Fibroblast of skin of right quadriceps (primary cell): ENCODE measurements around the gene VASP.
A peak's percentile ranks its signal among the peaks of the same experiment; 100 is the strongest.
"Not testable (repeated sequence)": the region's sequence is repeated elsewhere in the genome, so short reads cannot be mapped to it uniquely, and the experiment has no call there.

ENCODE experiments used
- DNase-seq: peaks from one replicate; pipeline ENCODE4 v3.0.0-alpha.2; 2013

The VASP gene

DNA sequence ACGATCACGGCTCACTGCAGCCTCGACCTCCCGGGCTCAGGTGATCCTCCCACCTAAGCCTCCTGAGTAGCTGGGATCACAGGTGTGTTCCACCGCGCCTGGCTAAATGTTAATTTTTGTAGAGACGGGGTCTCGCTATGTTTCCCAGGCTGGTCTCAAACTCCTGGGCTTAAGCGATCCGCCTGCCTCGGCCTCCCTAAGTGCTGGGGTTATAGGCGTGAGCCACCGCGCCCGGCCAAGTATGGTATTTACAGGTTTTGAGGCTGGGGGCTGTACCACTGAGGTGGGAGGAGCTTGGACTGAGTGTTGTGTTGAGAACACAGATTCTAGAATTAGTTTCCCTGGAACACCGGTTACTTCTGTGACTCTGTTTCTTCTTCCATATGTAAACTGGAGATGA is 9.5 kb upstream of the VASP start:
- DNase-seq, result no peak

GRCh38 chr19:45498411-45499195 is 8.7 kb upstream of the VASP start, which contains the start of gene PPM1N:
TSS of gene PPM1N (plus strand) at chr19:45498443. CDS start at chr19:45498473, 30 bp downstream.
- DNase-seq, result no peak

DNA sequence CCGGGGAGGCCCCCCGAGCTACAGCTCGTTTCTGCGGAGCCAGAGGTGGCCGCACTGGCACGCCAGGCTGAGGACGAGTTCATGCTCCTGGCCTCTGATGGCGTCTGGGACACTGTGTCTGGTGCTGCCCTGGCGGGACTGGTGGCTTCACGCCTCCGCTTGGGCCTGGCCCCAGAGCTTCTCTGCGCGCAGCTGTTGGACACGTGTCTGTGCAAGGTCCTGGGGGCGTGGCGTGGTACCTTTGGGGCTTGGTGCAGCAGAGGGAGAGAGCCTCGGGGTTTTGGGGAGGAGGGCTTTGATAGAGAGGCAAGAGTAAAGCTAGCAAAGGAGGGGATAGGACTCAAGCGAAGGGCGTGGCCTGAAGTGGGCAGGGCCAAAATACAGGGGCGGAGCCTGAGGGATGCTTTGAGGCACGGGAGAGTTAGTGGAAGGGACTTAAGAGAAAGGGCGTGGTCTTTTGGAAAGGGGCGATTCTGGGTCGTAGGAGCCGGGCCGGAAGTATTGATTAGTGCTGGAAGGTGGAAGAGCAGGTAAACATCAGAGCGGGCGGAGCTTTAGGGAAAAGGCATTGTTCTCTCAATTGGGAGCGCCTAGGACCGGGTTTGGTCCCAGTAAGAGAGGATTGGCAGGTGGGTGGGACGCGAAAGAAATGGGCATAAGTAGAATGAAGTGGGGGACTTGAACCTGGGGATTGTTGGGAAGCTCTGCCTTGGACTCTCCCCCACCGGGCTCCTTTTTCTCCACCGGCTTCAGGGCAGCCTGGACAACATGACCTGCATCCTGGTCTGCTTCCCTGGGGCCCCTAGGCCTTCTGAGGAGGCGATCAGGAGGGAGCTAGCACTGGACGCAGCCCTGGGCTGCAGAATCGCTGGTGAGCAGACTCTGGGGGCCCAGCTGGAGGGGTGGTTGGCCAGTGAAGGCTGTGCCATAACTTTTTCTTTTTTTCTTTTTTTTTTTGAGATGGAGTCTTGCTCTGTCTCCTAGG is 7.8 kb upstream of the VASP start:
- DNase-seq, result peak; percentile 42

DNA sequence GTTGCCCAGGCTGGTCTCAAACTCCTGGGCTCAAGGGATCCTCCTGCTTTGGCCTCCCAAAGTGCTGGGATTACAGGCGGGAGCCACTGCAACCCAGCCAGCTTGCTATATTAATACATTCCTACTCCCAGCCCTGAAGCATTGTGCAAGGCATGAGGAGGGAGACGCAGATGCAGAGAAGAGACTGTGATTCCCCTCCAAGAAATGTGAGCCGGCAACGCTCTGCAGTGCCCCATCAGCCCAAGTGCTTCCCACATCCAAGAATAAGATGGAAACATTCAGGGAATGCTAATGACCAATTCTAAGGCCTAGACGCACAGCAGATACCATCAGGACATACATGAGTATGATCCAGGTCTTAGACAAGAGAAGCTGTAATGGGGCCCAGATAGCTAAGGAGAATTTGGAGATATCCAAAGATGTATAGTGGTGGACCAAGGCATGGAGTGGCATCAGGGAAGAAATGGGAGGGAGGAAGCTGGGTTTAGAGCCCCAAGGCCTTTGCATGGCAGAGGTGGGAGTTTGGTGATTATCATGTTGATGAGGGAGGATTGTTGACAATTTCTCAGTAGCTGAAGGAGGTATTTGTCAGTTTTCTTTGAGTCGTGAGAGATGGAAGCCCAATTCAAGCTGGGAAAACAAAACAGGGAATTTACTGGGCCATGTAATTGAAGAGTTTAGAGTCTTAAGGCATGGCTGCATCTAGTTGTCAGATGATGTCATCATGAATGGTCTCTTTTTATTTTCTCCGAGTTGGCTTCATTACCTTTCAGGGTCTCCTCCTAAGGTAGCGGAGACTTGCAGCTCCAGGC is 6.2 kb upstream of the VASP start:
- no peak for DNase-seq

DNA sequence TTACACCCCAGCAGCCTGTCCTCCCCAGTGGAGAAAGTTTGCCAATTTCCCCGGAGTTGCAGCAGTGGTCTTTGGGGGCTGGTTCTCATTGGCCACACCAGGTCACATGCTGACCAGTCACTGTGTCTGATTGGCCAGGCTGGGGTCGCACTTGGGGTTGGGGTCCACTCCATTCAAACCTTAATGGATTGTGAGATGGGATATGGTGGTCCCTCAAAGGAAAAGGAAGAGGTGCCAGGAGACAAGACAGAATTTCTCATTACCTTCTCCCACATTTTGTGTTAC is 5.6 kb upstream of the VASP start:
- DNase-seq, result no peak

DNA sequence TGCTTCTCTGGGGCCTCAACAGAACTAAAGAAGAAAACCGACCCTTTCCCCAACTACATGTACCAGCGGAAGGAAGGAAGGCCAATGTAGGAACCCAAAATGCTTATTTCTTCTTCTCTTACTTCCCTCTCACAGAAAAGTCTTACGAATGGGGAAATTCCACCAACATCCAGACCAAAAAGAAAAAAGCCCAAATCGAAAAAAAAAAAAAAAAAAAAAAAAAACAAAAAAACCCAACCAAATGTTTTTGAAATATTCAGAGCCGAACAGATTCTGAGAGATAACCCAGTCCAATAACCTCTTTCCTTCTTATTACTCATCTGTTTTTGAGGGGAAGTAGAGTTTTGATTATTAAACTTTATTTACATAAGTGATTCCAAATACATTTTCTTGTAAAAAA is 5.2 kb upstream of the VASP start:
- DNase-seq, result no peak

DNA sequence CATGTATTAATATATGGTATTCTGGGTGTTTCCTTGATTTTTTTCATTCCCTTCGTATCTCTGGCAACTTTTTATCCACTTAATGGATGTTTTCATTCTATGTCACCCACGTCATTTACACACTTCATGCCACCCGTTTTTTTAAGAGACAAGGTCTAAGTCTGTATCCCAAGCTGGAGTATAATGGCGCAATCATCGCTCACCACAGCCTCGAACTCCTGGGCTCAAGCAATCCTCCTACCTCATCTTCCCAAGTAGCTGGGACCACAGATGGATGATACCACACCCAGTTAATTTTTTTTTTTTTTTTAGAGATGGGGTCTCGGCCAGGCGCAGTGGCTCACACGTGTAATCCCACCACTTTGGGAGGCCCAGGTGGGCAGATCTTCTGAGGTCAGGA is 3.4 kb upstream of the VASP start:
- DNase-seq, result no peak

DNA sequence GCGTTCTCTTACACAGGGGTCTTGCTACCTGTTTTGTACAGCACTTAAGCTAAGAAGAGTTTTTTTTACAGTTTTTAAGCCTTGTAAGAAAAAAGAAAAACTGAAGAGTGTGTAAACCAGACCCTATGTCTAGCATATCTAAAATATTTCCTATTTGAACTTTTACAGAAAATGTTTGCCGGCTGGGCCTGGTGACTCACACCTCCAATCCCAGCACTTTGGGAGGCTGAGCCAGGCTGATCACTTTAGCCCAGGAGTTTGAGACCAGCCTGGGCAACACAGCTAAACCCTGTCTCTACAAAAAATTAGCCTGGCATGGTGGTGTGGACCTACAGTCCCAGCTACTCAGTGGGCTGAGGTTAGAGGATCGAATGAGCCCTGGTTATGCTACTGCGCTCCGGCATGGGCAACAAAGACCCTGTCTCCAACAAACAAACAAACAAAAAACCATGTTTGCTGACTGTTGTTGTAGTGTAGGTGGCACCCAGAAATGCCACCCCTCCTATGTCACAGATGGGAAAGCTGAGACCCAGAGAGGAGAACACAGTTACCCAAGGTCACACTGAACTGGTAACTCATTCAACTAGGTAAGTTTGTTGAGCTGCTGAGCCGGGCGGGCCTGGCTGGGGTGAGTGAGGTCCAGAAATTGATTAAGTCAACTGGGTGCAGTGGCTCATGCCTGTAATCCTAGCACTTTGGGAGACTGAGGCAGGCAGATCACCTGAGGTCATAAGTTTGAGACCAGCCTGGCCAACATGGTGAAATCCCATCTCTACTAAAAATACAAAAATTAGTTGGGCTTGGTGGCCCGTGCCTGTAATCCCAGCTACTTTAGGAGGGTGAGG is 1.9 kb upstream of the VASP start:
- peak; percentile 48 for DNase-seq

DNA sequence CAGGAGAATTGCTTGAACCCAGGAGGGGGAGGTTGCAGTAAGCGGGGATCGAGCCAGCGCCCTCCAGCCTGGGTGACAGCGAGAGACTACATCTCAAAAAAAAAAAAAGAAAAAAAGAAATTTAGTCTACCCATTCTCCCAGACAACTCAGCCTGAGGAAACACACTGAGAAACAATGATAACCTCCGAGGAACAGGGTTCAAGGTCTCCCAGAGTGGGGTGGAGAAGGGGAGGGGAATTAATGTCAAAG is 1.4 kb upstream of the VASP start:
- no peak for DNase-seq

GRCh38 chr19:45506246-45506988 is 862 bp upstream of the VASP start:
- DNase-seq, result peak; percentile 92

DNA sequence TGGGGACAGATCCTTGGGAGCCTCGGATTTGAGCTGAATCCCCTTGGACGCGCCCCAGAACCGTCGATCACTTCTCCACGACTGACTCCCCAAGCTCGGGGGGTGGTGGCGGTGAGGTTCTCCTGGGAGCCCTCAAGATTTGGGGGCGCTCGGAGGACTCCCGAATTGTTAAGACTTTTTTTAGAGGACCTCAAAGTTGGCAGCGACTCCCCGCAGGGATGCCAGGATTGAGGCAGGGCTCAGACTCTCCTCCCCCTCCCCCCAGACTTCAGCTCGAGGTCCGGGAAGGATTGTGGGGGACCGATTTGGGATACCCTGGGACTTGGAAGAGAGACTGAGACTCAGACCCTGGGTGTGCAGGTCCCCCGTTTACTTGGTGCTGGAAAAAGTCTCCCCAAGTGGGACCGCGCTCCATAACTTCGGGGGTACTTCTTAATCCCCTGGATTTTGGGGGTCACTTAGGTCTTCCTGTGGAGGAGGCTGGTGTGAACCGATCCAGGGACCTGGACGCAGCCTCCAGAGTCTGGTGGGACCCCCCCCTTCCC is 665 bp downstream of the VASP start:
- DNase-seq, result no peak

DNA sequence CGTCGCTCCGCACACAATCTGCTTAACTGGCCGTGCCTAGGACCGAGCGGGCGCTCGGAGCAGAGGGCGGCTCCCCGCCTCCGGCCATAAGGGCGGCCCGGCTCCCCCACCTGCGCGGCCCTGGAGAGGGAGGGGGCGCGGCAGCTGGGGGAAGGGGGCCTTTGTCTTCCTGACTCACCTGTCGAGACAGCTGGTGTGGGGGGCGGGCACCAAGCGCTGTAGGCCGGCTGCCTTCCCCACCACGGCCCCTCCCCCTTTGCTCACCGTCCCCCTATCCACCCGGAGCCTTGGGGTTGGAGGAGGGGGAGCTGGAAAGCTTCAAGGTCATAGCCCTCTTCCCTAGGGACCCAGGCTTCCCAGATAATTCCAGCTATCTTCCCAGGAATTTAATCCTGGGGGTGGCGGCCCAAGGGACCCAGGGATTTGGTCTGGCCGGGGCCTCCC is 1.2 kb downstream of the VASP start:
- no peak for DNase-seq

GRCh38 chr19:45508861-45509691 is 1.8 kb downstream of the VASP start:
- peak; percentile 72 for DNase-seq

- DNase-seq, result no peak
Observed at GRCh38 chr19:45509692-45510015, 2.4 kb downstream of the VASP start.

DNA sequence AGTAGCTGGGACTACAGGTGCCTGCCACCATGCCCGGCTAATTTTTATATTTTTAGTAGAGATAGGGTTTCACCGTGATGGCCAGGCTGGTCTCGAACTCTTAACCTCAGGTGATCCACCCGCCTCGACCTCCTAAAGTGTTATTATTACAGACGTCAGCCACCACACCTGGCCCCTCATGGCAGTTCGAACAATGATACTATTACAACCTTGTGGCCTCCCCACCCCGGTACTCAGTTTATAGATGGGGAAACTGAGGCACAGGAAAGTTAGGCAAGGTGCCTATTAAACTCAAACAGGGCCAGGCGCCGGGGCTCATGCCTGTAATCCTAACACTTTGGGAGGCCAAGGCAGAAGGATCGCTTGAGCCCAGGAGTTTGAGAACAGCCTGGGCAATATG is 3.1 kb downstream of the VASP start:
- DNase-seq, result not testable (repeated sequence)

GRCh38 chr19:45511074-45511473 is 3.8 kb downstream of the VASP start:
- DNase-seq, result no peak

DNA sequence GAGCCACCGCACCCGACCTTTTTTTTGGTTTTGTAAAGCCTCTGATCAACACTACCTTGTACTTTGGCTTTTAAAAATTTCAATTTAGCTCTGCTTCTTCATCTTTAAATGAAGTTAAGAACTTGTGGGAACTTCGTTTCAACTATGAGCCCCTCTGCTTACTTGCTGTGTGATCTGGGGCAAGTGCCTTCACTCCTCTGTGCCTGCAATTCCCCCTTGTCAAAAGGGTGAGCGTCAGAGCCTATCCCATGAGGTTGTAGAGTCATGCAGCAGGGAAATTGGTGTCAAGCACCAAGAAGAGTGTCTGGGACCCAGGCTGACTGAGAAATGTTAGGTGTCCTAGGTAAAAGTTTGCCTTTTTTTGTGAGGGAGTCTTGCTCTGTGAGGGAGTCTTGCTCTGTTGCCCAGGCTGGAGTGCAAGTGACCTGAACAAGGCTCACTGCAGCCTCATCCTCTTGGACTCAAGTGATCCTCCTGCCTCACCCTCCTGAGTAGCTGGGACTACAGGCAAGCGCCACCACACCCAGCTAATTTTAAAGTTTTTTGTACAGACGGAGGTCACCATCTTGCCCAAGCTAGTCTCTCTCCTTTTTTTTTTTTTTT is 5.7 kb downstream of the VASP start:
- no peak for DNase-seq

- no peak for DNase-seq
Observed at GRCh38 chr19:45514376-45515051, 7.2 kb downstream of the VASP start.

GRCh38 chr19:45515081-45515624 is 7.9 kb downstream of the VASP start:
- no peak for DNase-seq
